OCI-LY1 (cell line): ENCODE results near the gene LSAMP.
"Not testable (repeated sequence)": the region's sequence is repeated elsewhere in the genome, so short reads cannot be mapped to it uniquely, and the experiment has no call there.

Experiments used
- H2AFZ ChIP-seq: fragments of 200-600 bp; sonication (generic), shearing (Covaris generic); 2 replicates; pipeline ENCODE4 v1.6.0; 2014; ENCODE audit warnings: antibody characterized with exemption, mild to moderate bottlenecking, low read length
- H3F3A ChIP-seq: fragments of 200-600 bp; sonication (generic), shearing (Covaris generic); 2 replicates; pipeline ENCODE4 v1.6.0; 2014; ENCODE audit warnings: mild to moderate bottlenecking, antibody characterized with exemption, low read length, moderate library complexity; ENCODE audit not compliant: insufficient read depth
- H3K27ac ChIP-seq: fragments of 200-600 bp; sonication (generic); 2 replicates; pipeline ENCODE4 v1.5.1; 2014; ENCODE audit warnings: low read length, mixed run types, mild to moderate bottlenecking, low read depth; ENCODE audit not compliant: poor library complexity, severe bottlenecking
- H3K27me3 ChIP-seq: fragments of 200-600 bp; sonication (generic); 2 replicates; pipeline ENCODE4 v1.6.0; 2014; ENCODE audit warnings: antibody characterized with exemption, mild to moderate bottlenecking, low read length, moderate library complexity; ENCODE audit not compliant: insufficient read depth
- H3K36me3 ChIP-seq: fragments of 200-600 bp; sonication (generic); 2 replicates; pipeline ENCODE4 v1.6.1; 2014; ENCODE audit warnings: mild to moderate bottlenecking, antibody characterized with exemption, low read length, moderate library complexity, mixed read lengths; ENCODE audit not compliant: insufficient read depth
- H3K4me1 ChIP-seq: fragments of 200-600 bp; sonication (generic); 2 replicates; pipeline ENCODE4 v1.5.1; 2014; ENCODE audit warnings: mild to moderate bottlenecking, low read length, moderate library complexity; ENCODE audit not compliant: insufficient read depth, severe bottlenecking
- H3K4me2 ChIP-seq: fragments of 200-600 bp; sonication (generic), shearing (Covaris generic); 2 replicates; pipeline ENCODE4 v1.6.1; 2014; ENCODE audit warnings: low read length
- H3K4me3 ChIP-seq: fragments of 200-600 bp; sonication (generic); 2 replicates; pipeline ENCODE4 v1.5.1; 2014; ENCODE audit warnings: low read length, low read depth, mild to moderate bottlenecking, mixed read lengths; ENCODE audit not compliant: poor library complexity, severe bottlenecking
- H3K79me2 ChIP-seq: fragments of 200-600 bp; shearing (Covaris generic); 2 replicates; pipeline ENCODE4 v1.6.1; 2016; ENCODE audit warnings: mixed run types, low read length, mixed read lengths; ENCODE audit not compliant: insufficient read depth
- H3K9ac ChIP-seq: fragments of 200-600 bp; sonication (generic), shearing (Covaris generic); 2 replicates; pipeline ENCODE4 v1.6.1; 2014; ENCODE audit warnings: mild to moderate bottlenecking, low read length, mixed read lengths
- H3K9me2 ChIP-seq: fragments of 200-600 bp; sonication (generic), shearing (Covaris generic); 2 replicates; pipeline ENCODE4 v1.6.1; 2014; ENCODE audit warnings: low read depth, mild to moderate bottlenecking, low read length, mixed read lengths
- H3K9me3 ChIP-seq: fragments of 200-600 bp; shearing (Covaris generic); 2 replicates; pipeline ENCODE4 v1.6.1; 2014; ENCODE audit warnings: low read length, mixed read lengths
- H4K20me1 ChIP-seq: fragments of 200-600 bp; sonication (generic), shearing (Covaris generic); 2 replicates; pipeline ENCODE4 v1.6.0; 2016; ENCODE audit warnings: mild to moderate bottlenecking, low read length; ENCODE audit not compliant: insufficient read depth
- CTCF ChIP-seq: fragments of 200-600 bp; sonication (generic), shearing (Covaris generic); IDR thresholded peaks from 2 replicates; pipeline ENCODE4 v1.5.1; 2017; ENCODE audit warnings: mild to moderate bottlenecking, antibody characterized with exemption, low read length, moderate library complexity, mixed read lengths
- EZH2 ChIP-seq: fragments of 200-600 bp; sonication (generic), shearing (Covaris generic); IDR thresholded peaks from 2 replicates; pipeline ENCODE4 v1.8.0; 2017; ENCODE audit warnings: borderline replicate concordance, mixed run types, mild to moderate bottlenecking, antibody characterized with exemption, low read length, moderate library complexity, mixed read lengths

LSAMP gene

GRCh38 chr3:115803661-115804060 is 641.6 kb downstream of the LSAMP start:
- Histone ChIP-seq H3K27me3 (no peaks in the 10 kb centered on the region), H3K9me2 (no peaks in the 10 kb centered on the region), H3K4me3 (no peak overlapping the region), H3K79me2 (no peaks in the 10 kb centered on the region), H3K27ac (no peak overlapping the region), H3K4me2 (no peak overlapping the region), H3F3A (no peaks in the 10 kb centered on the region), H2AFZ (no peak overlapping the region), H3K9me3 (no peaks in the 10 kb centered on the region), H3K36me3 (no peaks in the 10 kb centered on the region), H4K20me1 (no peaks in the 10 kb centered on the region), H3K9ac (no peak overlapping the region), H3K4me1 (no peaks in the 10 kb centered on the region)
- no peak for TF ChIP-seq CTCF
- TF ChIP-seq EZH2: no peak

- TF ChIP-seq CTCF: no peak
- Histone ChIP-seq H3K9me3 (no peaks in the 10 kb centered on the region), H3K27ac (no peak overlapping the region), H3K4me1 (no peaks in the 10 kb centered on the region), H3K36me3 (no peaks in the 10 kb centered on the region), H3K4me2 (no peak overlapping the region), H3K9me2 (no peaks in the 10 kb centered on the region), H3F3A (no peaks in the 10 kb centered on the region), H3K79me2 (no peaks in the 10 kb centered on the region), H3K4me3 (no peak overlapping the region), H4K20me1 (no peaks in the 10 kb centered on the region), H3K27me3 (no peaks in the 10 kb centered on the region), H2AFZ (no peak overlapping the region), H3K9ac (no peak overlapping the region)
Observed at GRCh38 chr3:115800489-115801075, 644.7 kb downstream of the LSAMP start.

- not testable (repeated sequence) for H3K9ac ChIP-seq, H3K27ac ChIP-seq, H2AFZ ChIP-seq, H3K4me1 ChIP-seq, H4K20me1 ChIP-seq, H3K4me3 ChIP-seq, H3K79me2 ChIP-seq, H3F3A ChIP-seq, H3K9me3 ChIP-seq, H3K9me2 ChIP-seq, H3K27me3 ChIP-seq, H3K4me2 ChIP-seq, H3K36me3 ChIP-seq
Observed at GRCh38 chr3:115800065-115800464, 645.2 kb downstream of the LSAMP start.

- Histone ChIP-seq H3F3A (no peaks in the 10 kb centered on the region), H3K79me2 (no peaks in the 10 kb centered on the region), H4K20me1 (no peaks in the 10 kb centered on the region), H3K27me3 (no peaks in the 10 kb centered on the region), H2AFZ (no peak overlapping the region), H3K4me2 (no peak overlapping the region), H3K9me2 (no peaks in the 10 kb centered on the region), H3K9me3 (no peaks in the 10 kb centered on the region), H3K9ac (no peak overlapping the region), H3K36me3 (no peaks in the 10 kb centered on the region), H3K4me3 (no peak overlapping the region), H3K27ac (no peak overlapping the region), H3K4me1 (no peaks in the 10 kb centered on the region)
- TF ChIP-seq CTCF (no peak), EZH2 (no peak)
Observed at GRCh38 chr3:115792206-115792955, 652.9 kb downstream of the LSAMP start.

GRCh38 chr3:115791271-115792153 is 653.8 kb downstream of the LSAMP start:
- not testable (repeated sequence) for H3K27ac ChIP-seq, H3K4me1 ChIP-seq

More at GRCh38 chr3:115791271-115792153, 653.8 kb downstream of the LSAMP start:
- H3K79me2 ChIP-seq, H3K9me2 ChIP-seq, H4K20me1 ChIP-seq, H3K9me3 ChIP-seq, H3F3A ChIP-seq, H3K4me2 ChIP-seq, H2AFZ ChIP-seq, H3K27me3 ChIP-seq, H3K9ac ChIP-seq, H3K36me3 ChIP-seq, H3K4me3 ChIP-seq: not testable (repeated sequence)
